AG04450 (cell line): ENCODE data around the gene OLFML2A. TPM values are rescaled to one million over a fixed set of nuclear protein-coding genes. Genes with fewer than 3 reads are reported as not detected.

Source experiments
- CTCF ChIA-PET: fragments of 300-600, 350-600 bp; formaldehyde crosslinking; extraction: SDS; loops from one replicate; lab custom pipeline; 2022; ENCODE audit warnings: antibody characterized with exemption, inconsistent platforms; lab: Charles Lee
- POLR2A ChIA-PET: fragments of 350-600 bp; formaldehyde crosslinking; extraction: SDS; loops from one replicate; lab custom pipeline; 2021; ENCODE audit warnings: antibody characterized with exemption, inconsistent platforms; lab: Yijun Ruan, JAX
- DNase-seq: peaks from one replicate; pipeline ENCODE4 v3.0.0-alpha.2; 2011; ENCODE audit warnings: low read depth, low spot score
- H3K27ac ChIP-seq: one replicate; pipeline ENCODE4 v1.5.1; 2012; ENCODE audit warnings: low read depth, low read length, control low read depth
- H3K27me3 ChIP-seq: one replicate; pipeline ENCODE4 v1.6.0; 2012; ENCODE audit warnings: low read length; ENCODE audit not compliant: control insufficient read depth, insufficient read depth
- H3K4me3 ChIP-seq: 2 replicates; pipeline ENCODE4 v1.5.1; 2011; ENCODE audit warnings: mild to moderate bottlenecking, low read depth, low read length, control low read depth
- H3K9me3 ChIP-seq: 2 replicates; pipeline ENCODE4 v1.5.1; 2012; ENCODE audit warnings: low read length; ENCODE audit not compliant: control insufficient read depth, insufficient read depth
- CTCF ChIP-seq: IDR thresholded peaks from 2 replicates; pipeline ENCODE4 v1.5.1; 2011; ENCODE audit warnings: low read depth, low read length, control low read depth, inconsistent platforms
- polyA plus RNA-seq: library from polyadenylated mRNA; depleted of rRNA; stranded (reverse); fragments of >200 nt; gene quantifications from 2 replicates; pipeline ENCODE4 v1.2.3, GENCODE V29; 2011

OLFML2A gene
- polyA plus RNA-seq, 1 experiment, result 22.3 TPM

GRCh38 chr9:124820698-124821623 lies 44.0 kb downstream of the OLFML2A start:
- Histone ChIP-seq H3K27ac (no peak overlapping the region), H3K9me3 (no peaks in the 10 kb centered on the region; the same call in 1 of the 2 replicates), H3K27me3 (no peaks in the 10 kb centered on the region), H3K4me3 (no peak overlapping the region)
- ChIA-PET CTCF (interaction anchor here (0.7 to 2.2 kb wide), 2 partner anchors 32 to 44 kb away, joined by 3 to 6 read pairs; partner anchors contain the start of genes OLFML2A and WDR38), POLR2A (no interaction called here)
- no peak for TF ChIP-seq CTCF
- DNase-seq, result no peak

GRCh38 chr9:124828489-124829333 lies 51.8 kb downstream of the OLFML2A start:
- CTCF ChIA-PET, result interaction anchor here (1.0 to 2.3 kb wide), 4 partner anchors 12 to 54 kb away, joined by 3 to 8 read pairs (median 6); partner anchors contain the start of gene WDR38
- POLR2A ChIA-PET, result no interaction called here
- TF ChIP-seq CTCF, result no peak

DNA sequence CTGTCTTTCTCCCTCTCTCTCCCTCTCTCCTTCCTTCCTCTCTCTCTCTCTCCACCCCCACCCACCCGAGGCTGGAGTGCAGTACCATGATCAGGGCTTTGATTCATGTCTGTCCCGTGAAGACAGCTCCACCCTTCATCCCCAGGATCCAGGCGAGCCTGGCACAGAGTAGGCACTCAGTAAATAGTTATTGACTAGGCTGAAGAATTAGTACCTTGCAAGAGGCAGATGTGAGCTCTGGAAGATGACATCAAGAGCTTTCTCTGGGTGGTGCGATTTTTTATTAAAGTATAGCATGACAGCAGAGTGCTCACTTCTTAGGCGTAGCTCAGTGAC lies 52.4 kb downstream of the OLFML2A start:
- H3K27me3 ChIP-seq, result no peaks in the 10 kb centered on the region
- H3K27ac ChIP-seq, result no peak overlapping the region
- no peak for TF ChIP-seq CTCF
- POLR2A ChIA-PET, result no interaction called here
- H3K4me3 ChIP-seq, result no peak overlapping the region
- no peaks in the 10 kb centered on the region for H3K9me3 ChIP-seq
- CTCF ChIA-PET, result interaction anchor here (1.0 to 1.7 kb wide), 2 partner anchors 23 to 55 kb away, joined by 5 to 8 read pairs; no protein-coding TSS in a partner anchor
- DNase-seq, result no peak

More at GRCh38 chr9:124828489-124829333, 51.8 kb downstream of the OLFML2A start:
- no peak for DNase-seq
- H3K27me3 ChIP-seq, result no peaks in the 10 kb centered on the region
- H3K9me3 ChIP-seq, result no peaks in the 10 kb centered on the region
- H3K4me3 ChIP-seq, result no peak overlapping the region
- no peak overlapping the region for H3K27ac ChIP-seq

DNA sequence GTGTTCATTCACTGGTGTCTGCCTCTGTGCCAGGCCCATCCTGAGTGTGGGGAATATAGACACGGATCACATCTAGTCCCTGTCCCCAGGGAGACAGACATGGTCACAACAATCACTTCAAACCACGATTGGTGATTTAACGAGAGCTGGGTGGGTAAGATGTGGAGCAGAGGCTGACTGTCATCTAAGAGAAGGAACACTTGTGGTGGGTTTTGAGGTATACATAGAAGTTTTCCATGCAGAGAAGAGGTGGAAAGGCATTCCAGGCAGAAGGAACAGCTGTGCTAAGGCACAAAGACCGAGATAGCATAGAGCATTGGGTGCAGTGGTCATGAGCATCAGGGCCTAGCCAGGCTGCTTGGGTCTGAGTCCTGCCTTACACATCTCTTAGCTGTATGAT lies 53.7 kb downstream of the OLFML2A start:
- ChIA-PET POLR2A (interaction anchor here (0.6 kb wide), 1 partner anchor 20 kb away, joined by 3 read pairs; no protein-coding TSS in a partner anchor), CTCF (interaction anchor here (1.0 kb wide), 1 partner anchor 56 kb away, joined by 4 read pairs; no protein-coding TSS in a partner anchor)

More for the DNA sequence above, 53.7 kb downstream of the OLFML2A start:
- TF ChIP-seq CTCF, result no peak
- H3K27me3 ChIP-seq, result no peaks in the 10 kb centered on the region
- no peak overlapping the region for H3K27ac ChIP-seq
- H3K9me3 ChIP-seq, result no peaks in the 10 kb centered on the region
- no peak for DNase-seq
- no peak overlapping the region for H3K4me3 ChIP-seq
